GM23338 (cell line): ENCODE data around the gene ZNF248. TPM values are rescaled to one million over a fixed set of nuclear protein-coding genes. Genes with fewer than 3 reads are reported as not detected.

Experiments used
- ATAC-seq: fragments of 200-7000 bp; cut with Tn5 transposase; 3 replicates; pipeline ENCODE4 v1.9.1; 2020
- DNase-seq: peaks from one replicate; pipeline ENCODE4 v3.0.0-alpha.2; 2015; ENCODE audit warnings: low spot score
- H2AFZ ChIP-seq: fragments of 200-600 bp; sonication (generic); 2 replicates; pipeline ENCODE4 v1.8.0; 2016; ENCODE audit warnings: antibody characterized with exemption, mild to moderate bottlenecking, moderate library complexity
- H3F3A ChIP-seq: fragments of 200-600 bp; sonication (generic); replicated peaks from 2 replicates; pipeline ENCODE4 v1.8.0; 2017; ENCODE audit warnings: antibody characterized with exemption, mixed run types, low read depth
- H3K27ac ChIP-seq: fragments of 200-600 bp; sonication (generic); 2 replicates; pipeline ENCODE4 v1.6.1; 2016; ENCODE audit warnings: low read depth
- H3K27me3 ChIP-seq: fragments of 200-600 bp; sonication (generic); 2 replicates; pipeline ENCODE4 v1.8.0; 2016; ENCODE audit warnings: mild to moderate bottlenecking, mixed run types, moderate library complexity; ENCODE audit not compliant: insufficient read depth
- H3K36me3 ChIP-seq: fragments of 200-600 bp; sonication (generic); 2 replicates; pipeline ENCODE4 v1.8.0; 2016; ENCODE audit warnings: mild to moderate bottlenecking; ENCODE audit not compliant: insufficient read depth
- H3K4me1 ChIP-seq: fragments of 200-600 bp; sonication (generic); 2 replicates; pipeline ENCODE4 v1.8.0; 2016; ENCODE audit warnings: mild to moderate bottlenecking, moderate library complexity; ENCODE audit not compliant: insufficient read depth
- H3K4me2 ChIP-seq: fragments of 200-600 bp; sonication (generic); 2 replicates; pipeline ENCODE4 v1.7.1; 2017; ENCODE audit warnings: mixed run types
- H3K4me3 ChIP-seq: fragments of 200-600 bp; sonication (generic); 2 replicates; pipeline ENCODE4 v1.6.1; 2016; ENCODE audit warnings: mixed run types
- H3K79me2 ChIP-seq: fragments of 200-600 bp; sonication (generic); replicated peaks from 2 replicates; pipeline ENCODE4 v1.8.0; 2017; ENCODE audit warnings: mild to moderate bottlenecking; ENCODE audit not compliant: insufficient read depth
- H3K9me2 ChIP-seq: fragments of 200-600 bp; sonication (generic); 2 replicates; pipeline ENCODE4 v1.8.0; 2017; ENCODE audit not compliant: insufficient read depth
- H4K20me1 ChIP-seq: fragments of 200-600 bp; sonication (generic); replicated peaks from 2 replicates; pipeline ENCODE4 v1.8.0; 2017; ENCODE audit warnings: mild to moderate bottlenecking; ENCODE audit not compliant: insufficient read depth
- H3K27ac Mint-ChIP-seq: 2 replicates; pipeline ENCODE4 v1.8.0; 2020; ENCODE audit warnings: inconsistent platforms, mild to moderate bottlenecking, moderate library complexity, mixed read lengths
- H3K27me3 Mint-ChIP-seq: 3 replicates; pipeline ENCODE4 v1.8.0; 2022; ENCODE audit warnings: low read depth, mild to moderate bottlenecking, moderate library complexity, mixed read lengths, inconsistent platforms; ENCODE audit not compliant: insufficient read depth, poor library complexity
- H3K36me3 Mint-ChIP-seq: 3 replicates; pipeline ENCODE4 v1.8.0; 2021; ENCODE audit warnings: low read depth, mild to moderate bottlenecking, inconsistent platforms, moderate library complexity, mixed read lengths
- H3K4me1 Mint-ChIP-seq: 3 replicates; pipeline ENCODE4 v1.8.0; 2020; ENCODE audit warnings: mild to moderate bottlenecking, inconsistent platforms, mixed read lengths
- H3K4me3 Mint-ChIP-seq: 3 replicates; pipeline ENCODE4 v1.8.0; 2021; ENCODE audit warnings: moderate library complexity, mild to moderate bottlenecking, inconsistent platforms, mixed read lengths
- H3K9me3 Mint-ChIP-seq: 3 replicates; pipeline ENCODE4 v1.8.0; 2020; ENCODE audit warnings: moderate library complexity, mild to moderate bottlenecking, inconsistent platforms, mixed read lengths
- CREB1 ChIP-seq: fragments of 250-450 bp; sonication (Bioruptor Pico); IDR thresholded peaks from 2 replicates; pipeline ENCODE4 v1.5.0; 2020; ENCODE audit warnings: low read depth, mild to moderate bottlenecking, moderate library complexity
- CTCF ChIP-seq, 2 experiments: fragments of 200-600 bp in 1 of 2; sonication (generic) in 1 of 2; conservative IDR thresholded peaks; 2 replicates each; pipeline versions ENCODE4 v1.5.1 to v1.6.1; 2016 to 2017; ENCODE audit warnings: antibody characterized with exemption in 2 of 2, low read depth in 2 of 2, mild to moderate bottlenecking in 2 of 2, moderate library complexity in 1 of 2
- ETS1 ChIP-seq: IDR thresholded peaks from 2 replicates; pipeline ENCODE4 v1.6.1; 2016; ENCODE audit warnings: antibody characterized with exemption
- EZH2 ChIP-seq: fragments of 200-600 bp; sonication (generic); IDR thresholded peaks from one replicate; pipeline ENCODE4 v1.8.0; 2017; ENCODE audit warnings: antibody characterized with exemption, mild to moderate bottlenecking, low read depth; ENCODE audit not compliant: unreplicated experiment
- EZH2phosphoT487 ChIP-seq: fragments of 200-600 bp; sonication (generic); IDR thresholded peaks from one replicate; pipeline ENCODE4 v1.8.1; 2018; ENCODE audit warnings: antibody characterized with exemption; ENCODE audit not compliant: unreplicated experiment
- JUNB ChIP-seq: IDR thresholded peaks from one replicate; pipeline ENCODE4 v1.6.1; 2016; ENCODE audit warnings: antibody characterized with exemption; ENCODE audit not compliant: unreplicated experiment
- NANOG ChIP-seq: IDR thresholded peaks from 2 replicates; pipeline ENCODE4 v1.6.1; 2016; ENCODE audit warnings: antibody characterized with exemption, borderline replicate concordance
- POLR2AphosphoS5 ChIP-seq: IDR thresholded peaks from 2 replicates; pipeline ENCODE4 v1.6.1; 2016; ENCODE audit warnings: antibody characterized with exemption, low read depth
- REST ChIP-seq: IDR thresholded peaks from one replicate; pipeline ENCODE4 v1.6.1; 2018; ENCODE audit warnings: antibody characterized with exemption; ENCODE audit not compliant: unreplicated experiment
- STAT1 ChIP-seq: IDR thresholded peaks from one replicate; pipeline ENCODE4 v1.6.1; 2016; ENCODE audit warnings: antibody characterized with exemption; ENCODE audit not compliant: unreplicated experiment
- ZNF114 ChIP-seq: fragments of 250-450 bp; sonication (Bioruptor Pico); IDR thresholded peaks from 2 replicates; pipeline ENCODE4 v1.5.0; 2020; ENCODE audit warnings: mild to moderate bottlenecking, moderate library complexity
- ZNF331 ChIP-seq: fragments of 250-450 bp; sonication (Bioruptor Pico); IDR thresholded peaks from 2 replicates; pipeline ENCODE4 v1.5.0; 2020; ENCODE audit warnings: low read depth, mild to moderate bottlenecking, moderate library complexity
- ZNF462 ChIP-seq: fragments of 250-450 bp; sonication (Bioruptor Pico); IDR thresholded peaks from 2 replicates; pipeline ENCODE4 v1.5.0; 2020; ENCODE audit warnings: mild to moderate bottlenecking, moderate library complexity
- polyA plus RNA-seq: library from polyadenylated mRNA; unstranded; fragments of >200 nt; fragmentation: Nextera tagmentation; extraction: Ambion mirVana; gene quantifications from 2 replicates; pipeline ENCODE4 v1.2.1, GENCODE V29; 2016
- total RNA-seq: library from RNA; depleted of rRNA; stranded (reverse); fragments of >200 nt; shearing (Covaris generic); gene quantifications from 2 replicates; pipeline ENCODE4 v1.2.3, GENCODE V29; 2014

The ZNF248 gene
- total and polyA plus RNA-seq, 2 experiments from 2014 or later, result 2.7 to 5.3 TPM

- H3K4me3 Mint-ChIP-seq, result no peak overlapping the region
- H3K4me2 ChIP-seq, result no peak overlapping the region
- no peak overlapping the region for H3K27ac Mint-ChIP-seq
- no peak overlapping the region for H3K27ac ChIP-seq
- H3K4me1 ChIP-seq, result no peaks in the 10 kb centered on the region
- no peaks in the 10 kb centered on the region for H3K27me3 ChIP-seq
- H3K79me2 ChIP-seq, result no peaks in the 10 kb centered on the region
- H3K36me3 ChIP-seq, result peaks cover 11% of the 10 kb centered on the region; the same call in 1 of the 2 replicates
- no peak overlapping the region for H3K4me3 ChIP-seq
- ATAC-seq (no peak), DNase-seq (no peak)
- H3F3A ChIP-seq, result no peaks in the 10 kb centered on the region
- no peaks in the 10 kb centered on the region for H3K27me3 Mint-ChIP-seq
- no peaks in the 10 kb centered on the region for H3K4me1 Mint-ChIP-seq
- no peaks in the 10 kb centered on the region for H4K20me1 ChIP-seq
- no peaks in the 10 kb centered on the region for H3K9me2 ChIP-seq
- H2AFZ ChIP-seq, result no peak overlapping the region
- peaks cover 37% of the 10 kb centered on the region for H3K36me3 Mint-ChIP-seq
- TF ChIP-seq ETS1 (no peak), REST (no peak), POLR2AphosphoS5 (no peak), JUNB (no peak), ZNF331 (CRISPR knock-in tag) (no peak), CTCF (conservative IDR thresholded peaks at IDR 0.05; ENCODE audit: low read depth in 2 of 2) (no peak), EZH2phosphoT487 (no peak), ZNF462 (CRISPR knock-in tag) (no peak), ZNF114 (CRISPR knock-in tag) (no peak), NANOG (no peak), STAT1 (no peak), CREB1 (CRISPR knock-in tag) (no peak), EZH2 (no peak)
- H3K9me3 Mint-ChIP-seq, result peaks cover 98% of the 10 kb centered on the region
Observed at GRCh38 chr10:37763132-37763531, 94.3 kb downstream of the ZNF248 start.
